GM19463 (cell line): Measurements from ENCODE around the gene CRYBG2.
"Not testable (repeated sequence)": the region's sequence is repeated elsewhere in the genome, so short reads cannot be mapped to it uniquely, and the experiment has no call there.

Experiments
- ATAC-seq: cut with Tn5 transposase; IDR thresholded peaks from one replicate; pipeline ENCODE4 v1.9.1; 2021; ENCODE audit warnings: mild to moderate bottlenecking, moderate library complexity; ENCODE audit not compliant: unreplicated experiment

The CRYBG2 gene

DNA sequence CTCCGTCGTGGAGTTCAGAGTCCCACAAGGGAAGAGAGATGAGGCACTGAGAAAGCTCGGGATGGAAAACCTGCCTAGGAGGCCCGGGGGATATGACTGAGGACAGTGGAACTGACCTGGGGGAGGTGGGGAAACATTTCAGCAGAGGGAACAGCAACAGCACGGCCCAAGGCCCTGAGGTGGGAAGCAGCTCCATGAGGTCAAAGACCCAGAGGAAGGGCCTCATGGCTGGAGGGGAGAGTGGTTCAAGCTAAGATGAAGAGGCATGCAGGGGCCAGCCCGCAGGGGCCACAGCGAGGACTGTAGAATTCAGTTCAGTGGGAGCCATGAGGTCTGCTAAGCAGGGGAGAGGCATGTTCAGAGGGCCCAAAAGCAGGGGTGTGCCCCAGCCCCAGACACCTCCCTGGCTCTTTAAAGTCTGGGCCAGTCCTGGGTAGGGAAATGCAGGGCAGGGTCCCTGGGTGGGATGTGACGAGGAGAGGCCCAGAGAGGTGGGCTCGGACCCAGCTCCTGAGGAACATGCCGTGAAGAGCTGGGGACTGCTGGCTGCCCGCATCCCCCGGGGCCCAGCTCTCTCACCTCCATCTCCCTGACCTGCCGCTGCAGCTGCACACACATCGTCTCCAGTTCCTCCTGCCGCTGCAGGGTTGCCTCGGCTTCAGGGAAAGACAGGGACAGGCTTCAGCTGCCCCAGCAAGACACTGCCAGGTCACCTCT lies 57.4 kb downstream of the CRYBG2 start:
- no peak for ATAC-seq

- no peak for ATAC-seq
Measured at GRCh38 chr1:26295194-26296138, 58.5 kb downstream of the CRYBG2 start.

DNA sequence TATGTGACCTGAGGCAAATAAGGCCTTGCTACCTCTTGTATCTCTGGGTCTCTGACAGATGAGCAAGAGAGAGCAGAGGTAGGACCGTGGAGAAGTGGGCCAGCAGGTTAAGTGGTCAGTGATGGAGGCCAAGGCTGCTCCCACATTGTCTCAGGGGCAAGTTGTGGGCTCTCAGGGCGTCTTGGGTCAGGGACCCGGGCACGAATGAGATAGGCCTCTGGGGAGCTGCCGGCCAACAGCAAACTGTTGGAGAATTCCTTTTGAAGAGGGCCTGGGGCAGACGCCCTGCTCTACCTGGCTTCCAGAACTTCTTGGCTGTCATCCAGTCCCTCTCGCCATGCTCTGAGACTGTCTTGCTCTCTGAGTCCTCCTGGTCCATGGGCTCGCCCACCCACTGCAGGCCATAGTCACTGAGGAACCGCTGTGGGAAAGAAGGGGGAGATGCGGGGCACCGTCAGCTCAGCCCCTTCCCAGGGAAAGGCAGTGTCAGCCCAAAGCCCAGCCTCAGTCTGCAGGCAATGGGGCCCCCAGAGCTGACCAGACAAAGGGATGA lies 59.9 kb downstream of the CRYBG2 start:
- ATAC-seq, result no peak

DNA sequence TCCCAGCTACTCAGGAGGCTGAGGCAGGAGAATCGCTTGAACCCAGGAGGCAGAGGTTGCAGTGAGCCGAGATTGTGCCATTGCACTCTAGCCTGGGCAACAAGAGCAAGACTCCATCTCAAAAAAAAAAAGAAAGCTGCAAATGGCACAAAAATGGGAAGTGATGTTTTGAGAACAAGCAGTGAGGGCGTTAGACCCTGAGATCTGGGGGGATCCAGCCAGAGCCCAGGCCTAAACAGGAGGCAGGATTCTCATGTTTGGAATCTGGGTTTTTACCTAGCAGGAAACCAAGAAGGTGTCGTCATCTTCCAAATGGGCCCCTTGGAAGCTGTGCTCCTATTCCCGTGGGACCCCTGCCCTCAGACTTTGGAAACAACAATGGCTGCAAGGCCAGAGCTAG lies 61.2 kb downstream of the CRYBG2 start:
- not testable (repeated sequence) for ATAC-seq

DNA sequence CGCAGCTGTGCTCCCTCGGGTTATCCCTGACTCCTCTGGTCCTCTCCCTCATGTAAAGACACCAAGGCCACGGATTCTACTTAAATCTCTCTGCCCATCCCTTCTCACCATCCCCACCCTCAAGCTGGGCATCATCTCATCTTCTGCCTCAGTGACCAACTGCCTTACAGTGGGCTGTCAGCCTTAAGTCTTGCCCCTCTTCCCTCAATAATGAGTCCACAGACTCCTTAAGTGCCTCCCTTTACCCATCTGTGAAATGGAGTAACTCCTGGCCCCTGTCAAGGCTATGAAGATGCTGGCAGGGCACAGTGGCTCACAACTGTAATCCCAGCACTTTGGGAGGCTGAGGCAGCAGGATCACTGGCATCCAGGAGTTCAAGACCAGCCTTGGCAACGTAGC lies 62.0 kb downstream of the CRYBG2 start:
- ATAC-seq, result no peak

- no peak for ATAC-seq
Measured at GRCh38 chr1:26291433-26291832, 62.5 kb downstream of the CRYBG2 start.

DNA sequence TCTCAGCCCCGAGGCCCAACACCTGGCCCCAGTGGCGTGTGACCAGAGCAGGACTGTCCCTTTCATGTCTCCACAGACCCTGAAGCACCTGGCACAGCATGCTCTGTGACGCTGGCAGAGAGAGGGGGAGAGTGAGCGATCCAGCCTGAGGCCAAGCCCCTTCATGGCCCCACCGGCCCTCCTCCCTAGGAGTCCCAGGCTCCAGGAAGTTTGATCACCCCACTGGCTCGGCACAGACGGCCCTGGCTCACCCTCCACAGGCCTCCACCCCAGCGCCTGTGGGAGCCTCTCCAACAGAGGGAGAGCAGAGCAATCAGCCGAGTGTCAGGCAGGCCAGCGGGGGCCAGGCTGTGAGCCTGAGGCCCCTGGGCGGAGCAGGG lies 63.1 kb downstream of the CRYBG2 start:
- no peak for ATAC-seq

DNA sequence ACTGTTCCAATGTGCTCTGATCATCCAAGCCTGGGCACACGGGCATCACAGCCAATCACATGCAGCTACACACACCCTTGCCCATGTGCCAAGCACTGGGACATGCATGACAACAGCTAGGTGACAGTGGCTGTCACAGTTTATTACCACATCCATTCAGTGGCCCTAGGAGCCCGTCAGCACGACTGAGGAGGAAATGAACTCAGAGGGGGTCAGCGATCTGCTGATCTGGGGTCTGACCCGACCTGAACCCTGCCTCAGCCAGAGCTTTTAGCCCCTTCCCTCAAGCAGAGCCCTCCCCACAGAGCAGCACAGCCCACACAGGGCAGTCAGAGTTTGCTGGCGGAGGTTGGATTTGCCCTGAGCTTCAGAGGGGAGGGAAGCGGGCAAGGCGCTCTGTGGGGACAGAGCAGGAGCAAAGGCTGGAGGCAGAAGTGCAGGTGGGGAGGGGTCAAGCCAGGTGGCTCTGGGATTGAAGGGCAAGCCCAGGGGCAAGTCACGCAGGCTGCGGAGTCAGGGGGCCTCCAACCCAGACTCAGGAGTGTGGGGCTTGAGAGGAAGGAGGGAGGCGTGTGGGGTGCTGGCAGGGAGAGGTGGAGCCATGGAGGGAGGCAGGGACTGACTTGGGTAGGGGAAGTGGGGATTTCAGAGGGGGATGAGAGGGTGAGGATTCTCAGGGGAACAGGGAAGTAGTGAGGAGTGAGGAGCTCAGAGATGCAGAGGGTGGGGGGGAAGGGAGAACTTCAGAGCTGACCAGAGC lies 63.6 kb downstream of the CRYBG2 start:
- no peak for ATAC-seq

DNA sequence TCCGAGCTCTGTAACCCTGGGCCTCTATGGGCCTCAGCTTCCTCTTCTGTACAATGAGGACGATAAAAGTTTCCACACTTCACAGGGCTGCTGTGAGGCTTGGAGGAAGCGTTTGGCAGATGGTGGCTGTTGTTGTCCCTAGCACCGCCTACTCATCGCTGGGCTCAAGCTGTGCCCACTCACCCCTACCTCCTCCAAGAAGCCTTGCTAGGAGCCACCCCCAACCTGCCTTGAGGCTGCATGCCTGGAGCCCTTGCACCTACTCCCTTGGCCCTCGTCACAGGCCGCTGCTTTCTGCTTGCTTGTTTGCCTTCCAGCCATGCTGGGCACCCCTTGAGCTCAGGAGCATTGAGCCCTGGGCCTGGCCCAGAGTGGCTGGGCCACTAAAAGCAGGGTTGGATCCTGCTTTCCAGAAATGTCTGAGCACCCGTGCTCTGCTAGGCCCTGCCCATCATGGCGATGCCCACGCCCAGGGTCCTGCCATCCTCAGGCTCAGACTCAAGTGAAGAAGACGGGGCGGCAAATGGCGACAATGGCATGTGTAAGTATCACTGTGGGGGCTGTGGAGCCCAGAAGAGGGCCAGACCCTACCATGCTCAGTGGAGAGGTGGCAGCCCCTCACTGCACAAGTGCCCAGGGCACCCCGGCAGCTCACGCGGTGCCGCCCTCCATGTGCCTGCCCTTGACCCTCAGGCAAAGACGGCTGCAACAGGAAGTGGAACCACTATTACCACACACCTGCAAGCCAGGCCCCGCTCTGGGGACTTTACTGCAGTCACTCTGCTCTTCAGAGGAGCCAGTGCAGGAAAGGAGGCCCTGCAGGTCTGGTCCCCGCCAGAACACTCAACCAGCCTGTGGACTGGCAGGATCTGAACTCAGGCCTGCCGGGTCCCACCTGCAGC lies 64.5 kb downstream of the CRYBG2 start:
- peak; percentile 35 for ATAC-seq

- no peak for ATAC-seq
Measured at GRCh38 chr1:26288311-26288941, 65.5 kb downstream of the CRYBG2 start.

DNA sequence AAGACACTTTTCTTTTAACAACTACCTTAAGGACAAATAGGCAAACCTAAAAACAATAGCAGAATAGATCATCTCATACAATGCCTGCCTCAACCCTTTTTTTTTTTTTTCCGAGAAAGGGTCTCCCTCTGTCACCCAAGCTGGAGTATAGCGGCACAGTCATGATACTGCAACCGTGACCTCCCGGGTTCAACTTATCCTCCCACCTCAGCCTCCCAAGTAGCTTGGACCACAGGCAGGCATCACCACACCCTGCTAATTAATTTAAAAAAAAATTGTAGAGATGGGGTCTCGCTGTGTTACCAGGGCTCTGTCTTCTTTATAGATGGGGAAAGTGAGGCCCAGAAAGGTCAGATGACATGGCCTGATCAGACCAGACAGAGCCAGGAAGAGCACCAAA lies 66.1 kb downstream of the CRYBG2 start:
- ATAC-seq, result no peak

GRCh38 chr1:26287033-26287711 lies 66.8 kb downstream of the CRYBG2 start:
- ATAC-seq, result no peak

DNA sequence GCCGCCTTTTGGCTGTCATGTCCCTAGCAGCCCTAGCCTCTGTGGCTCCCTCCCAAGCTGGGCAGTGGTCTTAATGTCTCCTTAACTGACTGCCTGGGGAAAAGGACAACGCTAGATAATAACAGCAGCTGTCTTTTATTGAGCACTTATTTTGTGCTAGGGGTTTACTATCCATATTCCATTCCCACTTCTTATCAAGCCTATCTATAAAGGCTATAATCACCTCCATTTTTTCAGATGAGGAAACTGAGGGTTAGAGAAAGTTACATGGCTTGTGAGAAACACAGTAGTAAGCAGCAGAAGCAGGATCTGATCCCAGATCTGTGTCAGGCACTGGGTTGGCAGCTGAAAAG lies 67.9 kb downstream of the CRYBG2 start:
- no peak for ATAC-seq

DNA sequence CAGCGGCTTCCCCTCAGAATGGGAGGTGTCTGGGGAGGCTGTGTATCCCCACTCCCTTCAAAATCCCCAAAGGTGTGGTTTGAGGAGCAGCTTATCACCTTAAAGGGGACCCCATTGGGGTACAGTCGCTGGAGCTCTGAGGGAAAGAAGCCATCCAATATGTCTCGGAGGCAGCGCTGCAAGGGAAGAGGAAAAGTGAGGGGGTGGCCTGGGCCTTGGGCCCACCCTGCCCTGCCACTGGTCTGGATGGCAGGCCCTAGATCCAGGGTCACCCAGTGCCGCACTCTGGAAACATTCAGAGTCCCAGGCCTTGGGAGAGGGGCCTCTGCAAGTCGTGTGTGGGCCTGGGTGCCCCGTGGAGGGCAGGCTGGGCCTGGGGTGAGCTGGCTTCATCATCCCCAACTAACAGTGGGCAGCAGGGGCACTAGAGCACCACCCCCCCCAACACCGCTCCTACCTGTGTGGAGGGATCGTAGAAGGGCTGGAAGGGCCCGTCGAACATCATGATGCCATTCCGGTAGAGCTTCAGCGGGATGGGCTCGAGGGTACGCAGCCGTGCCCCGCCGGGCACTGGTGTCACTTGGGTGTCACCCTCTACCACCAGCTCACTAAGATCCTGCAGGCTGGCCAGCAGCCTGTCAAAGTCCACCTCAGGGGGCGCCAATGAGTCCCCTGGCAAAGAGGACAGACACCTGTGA lies 68.4 kb downstream of the CRYBG2 start:
- no peak for ATAC-seq

DNA sequence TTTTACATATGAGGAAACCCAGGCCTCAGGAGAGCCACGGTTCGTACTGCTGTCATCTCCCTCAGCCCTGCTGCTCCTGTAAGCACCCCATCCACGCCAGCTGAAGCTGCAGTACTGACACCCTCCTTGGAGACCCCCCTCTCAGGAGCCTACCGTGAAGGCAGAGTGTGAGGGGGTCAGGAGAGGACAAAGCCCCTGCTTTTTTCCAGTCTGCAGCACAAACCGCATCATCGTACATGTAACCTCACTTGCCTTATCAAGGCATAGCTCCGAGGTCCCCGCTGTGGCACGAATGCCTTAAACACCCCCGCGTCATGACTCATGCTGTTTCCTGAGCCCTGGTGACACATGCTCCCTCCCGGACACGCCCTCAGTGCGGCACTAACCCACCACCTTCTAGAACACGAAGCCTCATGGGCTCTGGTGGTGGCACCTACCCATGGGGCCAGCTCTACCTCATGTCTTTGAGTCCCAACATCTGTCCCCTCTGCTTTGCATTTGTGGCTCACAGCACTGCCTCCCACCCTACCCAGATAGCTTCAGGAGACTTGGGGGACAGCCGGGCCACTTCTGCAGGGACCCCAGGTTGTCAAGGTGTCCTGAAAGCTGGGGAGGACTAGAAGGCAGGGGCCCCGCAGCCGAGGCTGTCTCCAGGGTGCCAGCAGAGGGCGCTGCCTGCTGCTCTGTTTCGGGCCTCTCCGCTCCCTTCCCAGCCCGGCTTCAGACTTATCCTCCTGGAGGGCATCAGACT lies 69.2 kb downstream of the CRYBG2 start:
- ATAC-seq, result no peak

DNA sequence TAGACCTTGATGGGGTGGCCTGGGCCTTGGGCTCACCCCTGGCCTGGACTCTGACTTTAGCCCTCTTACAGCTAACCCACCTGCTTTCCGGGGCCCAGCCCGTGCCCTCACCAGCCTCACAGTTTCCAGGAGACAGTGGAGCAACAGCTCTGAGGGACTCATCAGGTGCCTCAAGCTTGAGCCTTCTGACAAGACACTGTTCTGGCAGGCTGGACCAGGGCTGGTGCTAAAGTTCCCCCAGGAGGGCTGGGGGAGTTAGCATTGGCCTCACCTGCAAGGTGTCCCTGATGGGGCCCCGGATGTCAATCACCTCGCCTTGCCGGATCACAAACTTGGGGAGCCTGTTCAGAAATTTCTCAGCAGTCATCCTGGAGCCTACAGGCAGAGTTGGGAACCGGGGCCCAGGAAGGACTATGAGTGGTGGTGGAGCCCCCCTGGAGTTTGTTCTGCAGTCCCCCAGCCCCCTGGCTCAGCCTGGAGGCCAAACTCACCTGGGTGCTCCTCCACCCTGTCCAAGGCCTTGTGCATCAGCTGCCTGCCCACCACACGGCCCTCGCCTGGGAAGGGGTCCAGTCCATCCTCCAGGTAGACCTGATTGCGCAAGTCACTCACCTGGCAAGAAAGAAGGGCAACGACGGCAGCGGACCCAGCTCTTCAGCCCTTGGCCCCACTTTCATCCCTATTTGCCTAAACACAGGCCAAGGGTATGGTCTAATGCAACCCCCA lies 69.9 kb downstream of the CRYBG2 start:
- no peak for ATAC-seq

- ATAC-seq, result no peak
Measured at GRCh38 chr1:26283279-26283853, 70.6 kb downstream of the CRYBG2 start.
